ENCODE data around the gene PTPRM.

DNA sequence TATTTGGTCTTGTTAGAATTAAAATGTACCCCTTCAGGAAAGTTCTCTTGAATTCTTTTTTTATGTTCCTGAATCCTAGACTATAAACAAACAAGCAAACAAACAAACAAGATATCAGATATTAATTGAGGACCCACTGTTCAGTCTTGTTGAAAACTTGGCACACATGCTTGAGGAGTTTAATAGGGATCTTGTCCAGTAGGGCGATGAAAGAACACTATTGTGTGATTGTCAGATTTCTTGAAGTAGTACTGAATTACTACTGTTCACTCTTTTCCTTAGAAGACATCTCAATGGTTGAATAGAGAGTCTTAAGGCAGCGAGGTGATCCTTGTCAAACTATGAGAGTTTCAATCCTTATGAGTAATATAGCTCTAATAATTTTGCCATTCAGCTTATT is 130.2 kb downstream of the PTPRM start:
- TF ChIP-seq POLR2A (IDR thresholded peaks at IDR 0.05; ENCODE audit: low read depth, low read length) (no peak), POLR2AphosphoS5 (IDR thresholded peaks at IDR 0.05; ENCODE audit: low read depth, low read length) (no peak)

All from GM12892 (cell line).